ENCODE results near the gene TRAK1. TPM values are rescaled to one million over a fixed set of nuclear protein-coding genes. Genes with fewer than 3 reads are reported as not detected.
A peak's percentile ranks its signal among the peaks of the same experiment; 100 is the strongest.

The TRAK1 gene
- total RNA-seq, 1 experiment from 2014 or later: 7.1 TPM

DNA sequence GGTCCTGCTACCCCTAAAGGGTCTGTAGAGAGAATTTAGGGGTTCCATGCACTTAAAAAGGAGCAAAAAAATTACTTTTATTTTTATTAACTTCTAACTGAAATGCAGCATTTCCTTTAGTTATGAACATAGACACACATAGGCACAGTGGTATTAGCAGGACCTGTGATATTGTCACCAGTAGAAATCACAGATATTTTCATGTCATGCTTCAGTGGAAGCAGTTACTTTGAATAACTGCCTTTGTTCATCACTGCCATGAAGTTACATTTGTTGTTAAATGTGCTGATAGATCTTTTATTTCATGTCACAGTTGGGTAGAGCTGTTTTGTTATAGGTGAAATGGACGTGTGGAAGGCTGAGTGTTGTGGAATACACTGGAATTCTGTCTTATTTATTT lies 37.4 kb downstream of the TRAK1 start:
- no peak overlapping the region for H3K4me3 ChIP-seq
- no peaks in the 10 kb centered on the region for H3K36me3 ChIP-seq
- DNase-seq: no peak
- H3K27me3 ChIP-seq: no peaks in the 10 kb centered on the region
- H3K9me3 ChIP-seq: no peaks in the 10 kb centered on the region

DNA sequence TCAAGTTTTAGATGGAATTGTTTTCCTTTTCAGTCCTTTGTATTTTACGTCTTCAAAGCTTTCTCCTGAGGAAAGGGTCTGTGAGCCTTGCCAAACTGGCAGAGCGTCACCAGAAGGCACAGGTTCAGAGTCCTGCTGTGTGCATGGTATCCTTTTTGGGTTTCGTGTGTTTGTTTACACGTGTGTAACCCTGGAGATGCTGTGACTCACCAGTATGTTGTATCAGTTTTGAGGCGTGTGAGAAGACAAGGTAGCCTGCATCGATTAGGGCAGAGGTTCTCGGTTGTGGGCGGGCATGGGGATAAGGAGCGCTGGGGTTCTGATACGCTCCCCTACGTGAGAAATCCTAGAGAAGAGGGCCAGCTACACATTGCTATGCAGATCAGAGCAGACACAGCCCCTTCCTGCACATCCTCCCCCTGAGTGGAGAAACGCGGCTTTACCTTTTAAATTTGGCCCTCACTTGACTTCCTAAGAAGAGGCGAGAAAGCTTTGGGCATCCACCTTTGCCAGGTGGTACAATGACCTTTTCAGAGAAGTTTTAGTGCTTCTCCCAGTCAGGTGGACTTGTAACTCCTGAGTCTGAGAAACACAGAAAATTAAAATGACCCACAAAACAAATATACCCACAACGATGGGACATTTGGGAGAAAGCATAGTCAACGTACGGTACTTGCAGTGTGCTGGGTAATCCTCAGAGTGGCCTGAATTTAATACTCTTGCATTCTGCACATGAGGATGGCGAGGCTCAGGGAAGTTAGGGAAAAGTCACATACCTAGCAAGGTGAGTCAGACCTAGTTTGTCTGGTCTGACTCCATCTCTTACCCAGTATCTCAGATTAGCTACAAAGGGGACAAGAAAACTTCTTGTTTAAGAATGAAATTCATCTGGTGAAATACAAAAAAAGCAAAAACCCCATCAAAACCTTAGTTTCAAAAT lies 38.1 kb downstream of the TRAK1 start:
- H3K9me3 ChIP-seq: no peaks in the 10 kb centered on the region
- no peaks in the 10 kb centered on the region for H3K27me3 ChIP-seq
- H3K4me3 ChIP-seq: no peak overlapping the region
- DNase-seq: no peak
- H3K36me3 ChIP-seq: no peaks in the 10 kb centered on the region

DNA sequence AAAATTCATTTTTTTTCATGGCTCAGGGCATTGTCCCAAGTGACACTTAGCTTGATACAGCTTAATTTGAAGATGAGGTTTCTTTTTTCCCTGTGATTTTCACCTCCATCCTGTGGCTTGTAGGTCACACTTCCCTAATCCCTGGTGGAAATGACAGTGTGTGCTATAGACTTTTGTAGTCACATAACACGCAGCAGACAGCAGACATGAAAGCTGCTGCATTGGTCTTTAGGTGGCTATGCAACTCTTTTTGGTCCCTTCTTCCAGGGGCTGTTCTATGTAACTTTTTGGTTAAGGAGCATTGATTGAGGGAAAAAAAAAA lies 38.8 kb downstream of the TRAK1 start:
- Histone ChIP-seq H3K27me3 (no peaks in the 10 kb centered on the region), H3K9me3 (no peaks in the 10 kb centered on the region), H3K4me3 (no peak overlapping the region), H3K36me3 (no peaks in the 10 kb centered on the region)
- no peak for DNase-seq

DNA sequence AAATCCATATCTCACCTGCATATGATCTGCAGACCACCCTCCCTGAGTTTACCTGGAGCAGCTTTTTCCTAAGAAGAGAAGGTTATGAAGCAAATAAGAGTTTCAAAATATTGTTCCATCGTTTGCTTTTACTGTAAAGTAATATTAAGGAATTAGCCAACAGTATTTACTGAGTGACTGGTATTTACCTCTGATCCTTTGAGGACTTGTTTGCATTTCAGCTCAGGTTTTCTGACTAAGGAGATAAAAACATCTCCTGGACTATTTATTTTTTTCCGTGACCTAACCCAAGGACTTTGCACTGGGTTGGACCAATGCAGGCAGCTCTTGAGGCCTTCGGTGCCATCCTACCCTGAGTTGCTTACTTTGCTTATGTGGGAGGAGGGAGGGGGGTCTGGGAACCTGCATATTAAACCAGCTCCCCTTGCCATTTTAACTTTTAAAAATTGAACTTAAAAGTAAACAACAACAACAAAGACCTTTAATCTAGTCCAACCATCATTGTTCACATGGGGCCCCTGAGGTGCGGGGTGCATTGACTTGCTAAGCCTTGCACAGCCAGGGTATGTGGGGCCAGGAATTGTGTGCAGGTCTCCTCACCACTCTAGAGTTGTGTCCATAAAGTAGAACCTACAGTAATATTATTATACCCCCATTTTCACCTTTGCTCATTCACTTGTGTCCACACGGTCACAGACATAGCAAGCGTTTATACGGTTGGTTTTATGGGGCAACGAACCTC lies 39.3 kb downstream of the TRAK1 start:
- DNase-seq: no peak
- Histone ChIP-seq H3K4me3 (no peak overlapping the region), H3K9me3 (no peaks in the 10 kb centered on the region), H3K27me3 (no peaks in the 10 kb centered on the region), H3K36me3 (no peaks in the 10 kb centered on the region)

DNA sequence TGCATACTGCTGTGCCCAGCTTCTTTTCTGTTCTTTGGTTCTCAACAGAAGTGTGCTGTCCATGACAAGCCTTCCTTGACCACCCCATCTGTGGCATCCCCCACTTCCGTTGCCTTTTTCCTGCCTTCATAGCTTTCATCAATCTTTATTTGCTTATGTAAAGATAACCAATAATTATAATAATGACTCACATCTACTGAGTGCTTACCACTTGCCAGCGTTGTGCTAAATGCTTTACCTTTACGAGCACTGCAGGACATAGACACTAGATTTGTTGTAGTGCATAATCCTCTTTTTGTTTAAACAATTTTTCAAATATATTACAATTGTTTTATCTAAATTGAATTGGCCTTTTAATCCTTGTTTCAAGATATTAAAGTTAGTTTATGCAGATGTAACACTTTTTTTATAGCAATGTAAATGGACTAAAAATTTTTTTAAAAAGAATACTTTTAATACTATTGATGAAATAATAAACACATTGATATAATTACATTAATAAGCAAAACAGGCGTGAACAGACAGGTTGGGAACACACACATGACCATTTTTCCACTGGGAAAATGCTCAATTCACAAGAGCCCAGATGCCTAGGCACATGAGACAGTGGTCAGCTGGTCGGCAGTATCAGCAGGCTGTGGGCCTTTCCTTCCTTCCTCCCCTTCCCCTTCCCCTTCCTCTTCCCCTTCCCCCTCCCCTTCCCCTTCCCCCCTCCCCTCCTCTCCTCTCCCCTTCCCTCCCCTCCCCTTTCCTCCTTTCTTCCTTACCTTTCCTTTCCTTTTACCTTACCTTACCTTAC lies 42.5 kb downstream of the TRAK1 start:
- Histone ChIP-seq H3K9me3 (no peaks in the 10 kb centered on the region), H3K4me3 (no peak overlapping the region), H3K27me3 (no peaks in the 10 kb centered on the region), H3K36me3 (no peaks in the 10 kb centered on the region)
- no peak for DNase-seq

DNA sequence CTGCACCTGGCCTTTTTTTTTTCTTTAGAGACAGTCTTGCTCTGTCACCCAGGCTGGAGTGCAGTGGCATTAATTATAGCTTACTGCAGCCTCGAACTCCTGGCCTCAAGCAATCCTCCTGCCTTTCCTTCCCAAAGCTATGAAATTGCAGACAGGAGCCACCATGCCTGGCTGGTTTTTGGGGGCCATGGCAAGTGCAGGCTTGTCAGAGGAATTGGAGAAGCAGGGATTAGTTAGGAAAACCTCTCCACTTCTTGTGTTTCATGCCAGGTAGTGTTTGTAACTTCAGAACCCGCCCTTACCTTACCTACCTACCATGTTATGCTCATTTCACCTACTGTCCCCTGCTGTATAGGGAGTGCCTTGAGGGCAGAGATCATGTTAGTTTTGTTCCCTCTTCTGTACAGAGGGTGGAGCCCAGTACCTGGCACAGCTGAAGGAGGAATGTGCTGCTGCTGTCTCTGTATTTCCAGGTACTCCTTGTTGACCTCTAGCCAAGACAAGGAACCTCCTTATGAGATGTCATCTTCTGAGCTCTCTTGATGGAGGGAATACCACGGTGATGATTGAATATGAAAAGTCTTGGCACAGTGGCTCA lies 43.8 kb downstream of the TRAK1 start:
- DNase-seq: no peak

DNA sequence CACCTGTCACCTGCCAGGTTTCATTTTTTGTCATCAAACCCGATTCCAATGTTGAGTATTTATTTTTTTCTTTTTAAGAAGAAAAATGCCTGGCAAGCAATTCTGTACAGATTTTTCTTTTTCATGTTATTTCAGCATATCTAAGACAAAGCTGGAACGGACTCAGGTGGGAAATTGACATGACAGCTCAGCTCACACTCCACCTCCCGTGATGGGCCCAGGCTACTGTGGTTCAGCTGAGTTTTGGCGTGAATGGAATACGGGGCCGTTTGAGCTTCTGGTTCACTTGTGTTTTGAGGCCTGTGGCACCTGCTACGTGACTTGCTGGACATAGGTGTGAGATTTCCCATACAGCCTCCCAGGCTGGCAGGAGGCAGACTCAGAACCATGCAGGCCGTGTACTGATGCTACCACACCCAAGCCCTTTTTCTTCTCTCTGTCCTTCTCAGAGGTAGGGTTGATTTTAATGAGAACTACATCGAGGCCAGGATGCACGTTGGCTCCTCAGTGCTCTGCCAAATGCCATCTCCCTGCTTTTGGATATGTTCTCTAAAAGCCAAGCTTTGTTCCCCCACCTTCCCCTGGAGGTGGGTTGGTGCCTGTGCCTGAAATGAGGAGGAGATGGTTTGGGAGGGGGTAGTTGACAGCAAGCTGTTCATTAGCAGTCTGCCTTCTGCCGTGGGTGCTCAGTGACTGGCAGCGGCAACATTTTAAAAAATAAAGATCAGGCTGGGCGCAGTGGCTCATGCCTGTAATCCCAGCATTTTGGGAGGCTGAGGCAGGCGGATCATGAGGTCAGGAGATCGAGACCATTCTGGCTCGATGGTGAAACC lies 48.7 kb downstream of the TRAK1 start:
- Histone ChIP-seq H3K4me3 (no peak overlapping the region), H3K36me3 (no peaks in the 10 kb centered on the region), H3K9me3 (no peaks in the 10 kb centered on the region), H3K27me3 (no peaks in the 10 kb centered on the region)
- no peak for DNase-seq

More for the DNA sequence above, 43.8 kb downstream of the TRAK1 start:
- no peak overlapping the region for H3K4me3 ChIP-seq
- no peaks in the 10 kb centered on the region for H3K27me3 ChIP-seq
- no peaks in the 10 kb centered on the region for H3K36me3 ChIP-seq
- H3K9me3 ChIP-seq: no peaks in the 10 kb centered on the region

DNA sequence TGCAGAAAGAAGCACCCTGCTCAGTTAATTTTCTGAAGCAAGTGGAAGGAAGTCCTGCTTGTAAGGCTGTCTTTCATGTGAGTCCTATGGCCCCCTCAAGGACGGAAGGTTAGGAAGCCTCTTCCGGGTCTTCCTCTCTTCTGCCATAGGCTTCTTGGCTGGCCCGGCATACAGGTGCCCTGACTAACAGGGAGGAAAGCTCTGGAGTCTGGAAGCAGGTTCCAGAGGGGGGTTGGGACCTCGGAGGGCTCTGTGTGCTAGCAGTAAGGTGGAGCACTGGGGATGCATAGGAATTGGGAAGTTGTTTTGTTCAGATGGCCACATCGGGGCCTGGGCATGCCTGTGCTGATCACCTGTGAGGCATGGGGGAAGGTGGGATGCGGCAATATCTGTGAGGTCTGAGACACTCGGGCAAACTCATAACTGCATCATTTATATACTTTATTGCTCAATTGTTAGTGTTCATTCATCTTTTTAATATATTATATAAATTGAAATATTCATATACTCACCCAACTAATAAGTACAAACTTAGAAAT lies 49.6 kb downstream of the TRAK1 start:
- no peaks in the 10 kb centered on the region for H3K36me3 ChIP-seq
- H3K27me3 ChIP-seq: no peaks in the 10 kb centered on the region
- H3K4me3 ChIP-seq: no peak overlapping the region
- no peak for DNase-seq
- no peaks in the 10 kb centered on the region for H3K9me3 ChIP-seq

DNA sequence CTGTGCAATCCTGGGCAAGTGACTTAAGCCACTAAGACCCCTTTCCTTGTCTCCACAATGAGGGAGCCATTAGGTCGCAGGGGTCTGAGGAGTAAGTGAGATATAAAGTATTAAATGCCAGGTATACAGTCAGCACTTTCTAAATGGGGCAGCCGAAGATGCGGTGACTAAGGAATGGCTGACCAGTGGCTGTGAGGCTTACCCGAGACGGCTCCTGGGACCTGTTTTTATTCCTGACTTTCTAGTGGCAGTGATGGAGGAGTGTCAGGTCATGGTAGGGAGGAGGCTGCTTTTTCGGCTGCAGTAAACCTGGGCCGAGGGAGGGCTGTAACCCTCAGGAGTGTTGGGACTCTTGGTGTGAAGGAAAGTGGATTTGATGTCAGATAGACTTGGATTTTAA lies 52.3 kb downstream of the TRAK1 start:
- Histone ChIP-seq H3K9me3 (no peaks in the 10 kb centered on the region), H3K36me3 (no peaks in the 10 kb centered on the region), H3K27me3 (no peaks in the 10 kb centered on the region), H3K4me3 (no peak overlapping the region)
- no peak for DNase-seq

DNA sequence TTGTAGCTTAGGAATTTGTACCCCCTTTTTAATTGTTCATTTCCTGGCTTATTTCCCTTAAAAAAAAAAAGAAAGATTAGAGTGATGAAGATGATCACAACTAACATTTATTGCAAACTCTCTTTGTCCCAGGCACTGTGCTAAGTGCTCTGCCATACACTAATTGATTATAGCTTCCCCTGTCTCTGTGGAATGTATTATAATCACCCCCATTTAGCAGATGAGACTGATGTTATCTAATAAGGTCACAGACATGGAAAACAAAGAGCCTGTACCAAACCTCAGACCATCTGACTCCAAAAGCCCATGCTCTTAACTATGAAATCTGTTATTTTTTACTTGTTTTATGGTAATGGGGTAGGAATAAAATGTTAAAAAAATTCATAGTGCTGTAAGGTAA lies 53.1 kb downstream of the TRAK1 start:
- no peaks in the 10 kb centered on the region for H3K36me3 ChIP-seq
- DNase-seq: no peak
- H3K27me3 ChIP-seq: no peaks in the 10 kb centered on the region
- H3K9me3 ChIP-seq: no peaks in the 10 kb centered on the region
- no peak overlapping the region for H3K4me3 ChIP-seq

DNA sequence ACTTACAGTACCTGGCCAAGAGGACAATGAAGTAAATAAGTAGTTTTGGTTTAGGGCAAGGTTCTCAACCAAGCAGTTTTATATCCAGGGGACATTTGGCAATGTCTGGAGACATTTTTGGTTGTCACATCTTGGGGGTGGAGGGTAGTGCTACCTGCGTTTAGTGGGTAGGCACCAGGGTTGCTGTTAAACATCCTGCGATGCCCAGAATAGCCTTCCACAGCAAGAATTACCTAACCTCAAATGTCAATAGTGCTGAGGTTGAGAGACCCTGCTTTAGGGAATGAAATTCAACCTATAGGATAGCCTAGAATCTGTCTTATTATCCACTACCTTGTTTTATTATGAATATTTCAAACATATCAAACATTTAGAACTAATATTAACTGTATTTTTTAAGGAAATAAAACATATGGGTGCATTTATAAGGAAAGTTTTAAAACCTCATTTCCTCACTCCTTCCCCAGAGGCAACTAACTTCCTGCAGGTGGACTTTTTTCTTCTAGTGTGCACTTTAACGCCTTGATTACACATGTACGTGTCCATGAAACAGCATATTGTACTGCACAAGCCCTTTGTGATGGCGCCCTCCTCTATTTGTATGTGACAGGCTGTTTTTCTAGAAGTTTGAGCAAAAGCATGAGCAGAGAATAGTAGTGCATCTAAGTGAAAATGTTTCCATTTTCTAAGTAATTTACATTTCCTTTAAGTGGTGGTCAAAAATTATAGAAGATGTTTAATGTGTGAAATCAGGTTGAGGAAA lies 57.1 kb downstream of the TRAK1 start:
- Histone ChIP-seq H3K9me3 (no peaks in the 10 kb centered on the region), H3K36me3 (no peaks in the 10 kb centered on the region), H3K4me3 (no peak overlapping the region), H3K27me3 (no peaks in the 10 kb centered on the region)
- no peak for DNase-seq

DNA sequence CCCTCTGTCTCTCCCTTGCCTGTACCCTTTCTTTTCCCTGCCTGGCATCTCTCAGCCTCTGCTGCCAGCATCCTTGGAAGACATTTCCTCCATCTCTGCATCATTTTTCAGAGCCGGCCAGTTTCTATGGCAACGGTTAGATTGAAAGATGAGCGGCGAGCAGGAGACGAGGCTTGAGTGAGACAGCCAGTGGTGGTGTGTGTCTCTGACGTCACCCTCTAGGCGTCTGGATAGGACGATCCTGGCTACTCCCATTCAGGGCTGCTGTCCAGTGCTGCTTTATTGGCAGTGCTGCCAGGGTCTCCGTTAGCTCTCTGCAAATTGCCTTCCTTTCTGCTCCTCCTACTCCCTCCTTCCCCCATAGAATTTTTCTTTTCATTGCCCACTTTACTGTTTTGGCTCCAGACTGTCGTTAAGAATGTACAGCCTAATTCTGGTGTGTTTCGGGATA lies 57.9 kb downstream of the TRAK1 start:
- no peaks in the 10 kb centered on the region for H3K36me3 ChIP-seq

DNA sequence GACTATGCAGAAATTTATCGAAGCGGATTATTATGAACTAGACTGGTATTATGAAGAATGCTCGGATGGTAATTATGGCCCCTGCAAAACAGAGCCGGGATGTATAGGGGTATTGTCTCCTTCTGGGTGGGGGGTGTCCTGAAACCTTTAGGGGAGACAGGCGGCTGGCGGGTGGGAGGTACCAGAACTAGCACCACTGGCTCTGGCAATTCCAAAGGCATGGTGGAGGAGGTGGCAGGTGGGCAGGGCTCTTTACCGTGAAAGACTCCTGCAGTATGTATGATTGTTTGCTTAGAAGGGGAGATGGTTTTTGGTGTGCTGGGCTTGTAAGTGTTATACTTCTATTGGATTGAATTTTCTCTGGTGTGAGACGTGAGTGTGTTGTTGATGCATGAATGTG lies 58.4 kb downstream of the TRAK1 start:
- DNase-seq: no peak
- Histone ChIP-seq H3K27me3 (no peaks in the 10 kb centered on the region), H3K9me3 (no peaks in the 10 kb centered on the region), H3K36me3 (no peaks in the 10 kb centered on the region), H3K4me3 (no peak overlapping the region)

More for the DNA sequence above, 57.9 kb downstream of the TRAK1 start:
- Histone ChIP-seq H3K4me3 (no peak overlapping the region), H3K9me3 (no peaks in the 10 kb centered on the region), H3K27me3 (no peaks in the 10 kb centered on the region)
- DNase-seq: peak; percentile 13

DNA sequence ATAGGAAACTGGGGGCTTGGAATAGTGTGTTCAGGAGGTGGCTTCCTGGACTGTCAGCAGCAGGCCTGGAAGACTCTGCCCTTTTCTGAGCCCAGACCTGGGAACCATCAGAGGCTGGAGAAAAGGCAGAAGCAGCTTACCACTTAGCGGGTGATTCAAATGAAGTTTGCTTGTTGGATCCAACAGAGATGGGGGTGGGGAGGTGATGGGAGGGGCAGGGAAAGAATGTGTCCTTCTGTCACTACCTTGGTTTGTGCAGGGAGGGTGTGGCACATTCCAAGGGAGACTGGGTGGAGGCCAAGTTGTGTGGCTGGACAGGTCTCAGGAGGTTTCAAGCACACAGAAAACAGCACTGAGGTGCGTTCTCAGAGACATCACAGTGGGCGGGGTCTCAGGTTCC lies 58.8 kb downstream of the TRAK1 start:
- no peak for DNase-seq
- Histone ChIP-seq H3K4me3 (no peak overlapping the region), H3K27me3 (no peaks in the 10 kb centered on the region), H3K9me3 (no peaks in the 10 kb centered on the region), H3K36me3 (no peaks in the 10 kb centered on the region)

DNA sequence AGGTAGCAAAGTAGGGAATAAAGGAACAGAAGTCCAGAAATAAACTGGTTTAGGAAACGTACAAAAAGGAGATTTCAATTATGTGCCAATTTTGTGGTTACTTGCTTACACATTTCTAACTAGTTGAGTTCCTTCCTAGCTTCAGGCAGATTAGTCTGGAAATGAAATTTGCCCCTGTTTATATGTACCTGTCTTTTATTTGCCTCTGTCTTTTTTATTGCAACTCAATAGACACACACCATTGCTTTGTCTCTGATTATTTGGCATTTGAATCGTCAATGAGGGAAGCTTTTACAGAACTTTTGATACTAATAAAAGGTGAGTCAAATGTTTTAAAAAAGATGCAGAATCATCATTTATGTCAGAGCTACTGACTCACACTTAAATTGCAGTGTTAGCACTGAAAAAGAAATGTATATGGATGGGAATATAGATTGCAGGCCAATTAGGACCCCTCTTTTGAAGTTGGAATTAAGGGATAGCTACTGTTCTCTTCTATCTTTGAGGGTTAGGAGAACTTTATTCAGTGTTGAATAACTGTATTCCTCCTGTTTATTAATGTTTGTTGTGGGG lies 60.5 kb downstream of the TRAK1 start:
- no peaks in the 10 kb centered on the region for H3K27me3 ChIP-seq
- no peak overlapping the region for H3K4me3 ChIP-seq
- no peak for DNase-seq
- no peaks in the 10 kb centered on the region for H3K36me3 ChIP-seq
- H3K9me3 ChIP-seq: no peaks in the 10 kb centered on the region
